NCI-H187 (cell line): ENCODE results near the gene KRTAP2-1.
"Not testable (repeated sequence)": the region's sequence is repeated elsewhere in the genome, so short reads cannot be mapped to it uniquely, and the experiment has no call there.

ENCODE experiments used
- DNase-seq, 2 experiments: peaks; one replicate each; lab custom pipeline; 2025; lab: John Stamatoyannopoulos, UW

KRTAP2-1 gene

DNA sequence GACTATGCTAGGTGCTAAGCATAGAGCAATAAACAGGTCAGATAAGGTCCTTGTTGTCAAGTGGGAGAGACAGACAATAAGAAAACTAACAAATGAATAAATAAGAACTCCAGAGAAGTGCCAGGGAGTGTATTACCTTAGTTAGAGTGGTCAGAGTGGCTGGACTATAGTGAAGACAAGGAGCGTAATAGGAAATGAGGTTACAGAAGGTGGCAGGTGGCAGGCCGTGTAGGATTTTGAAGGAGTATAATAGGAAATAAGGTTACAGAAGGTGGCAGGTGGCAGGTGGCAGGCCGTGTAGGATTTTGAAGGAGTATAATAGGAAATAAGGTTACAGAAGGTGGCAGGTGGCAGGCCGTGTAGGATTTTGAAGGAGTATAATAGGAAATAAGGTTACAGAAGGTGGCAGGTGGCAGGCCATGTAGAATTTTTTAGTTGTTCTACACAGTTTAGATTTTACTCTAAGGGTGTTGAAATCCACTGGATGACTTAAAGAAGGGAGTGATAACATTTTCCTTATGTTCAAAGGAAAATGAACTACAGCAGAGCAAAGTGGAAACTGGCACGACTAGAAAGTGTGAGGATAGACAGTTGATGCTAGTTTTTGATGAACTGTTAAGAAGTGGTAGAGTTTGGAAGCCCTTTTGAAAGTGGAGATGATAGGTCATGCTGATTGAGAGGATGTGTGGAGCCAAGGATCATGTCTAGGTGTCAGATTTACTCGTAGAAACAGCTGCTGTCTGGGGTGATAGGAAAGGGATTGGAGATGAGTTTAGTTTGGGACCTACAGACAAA is 34.6 kb downstream of the KRTAP2-1 start:
- no peak for DNase-seq

DNA sequence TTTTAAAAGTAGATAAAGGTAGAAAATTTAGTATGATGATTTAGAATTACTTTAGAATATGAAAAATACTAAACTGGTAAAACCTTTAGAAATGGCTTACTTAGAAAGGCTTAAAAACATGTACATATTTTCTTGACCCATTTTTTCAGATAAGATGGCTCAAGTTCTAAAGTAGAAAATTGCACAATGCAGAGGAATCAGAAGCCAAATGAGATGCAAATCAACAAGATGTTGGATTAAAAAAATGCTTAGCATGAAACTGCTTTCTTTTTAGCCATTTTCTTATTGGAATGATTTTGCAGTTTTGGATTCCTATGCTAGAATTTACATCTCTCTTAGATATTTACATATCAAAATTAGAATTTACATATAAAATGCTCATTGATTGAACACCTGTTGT is 36.7 kb downstream of the KRTAP2-1 start:
- no peak for DNase-seq

DNA sequence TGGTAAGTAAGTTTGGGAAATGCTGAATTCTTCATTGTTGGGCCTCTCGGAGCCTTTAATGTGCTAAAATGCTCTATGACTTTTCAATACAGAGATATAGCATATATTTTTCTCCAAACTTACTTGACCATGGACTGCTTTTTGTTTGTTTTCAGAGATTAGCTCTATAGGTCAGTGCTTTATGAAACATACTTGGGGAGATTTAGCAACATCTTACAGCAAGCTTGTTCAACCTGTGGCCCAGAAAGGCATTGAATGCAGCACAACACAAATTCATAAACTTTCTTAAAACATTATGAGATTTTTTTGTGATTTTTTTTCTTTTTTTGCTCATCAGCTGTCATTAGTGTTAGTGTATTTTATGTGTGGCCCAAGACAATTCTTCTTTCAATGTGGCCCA is 37.2 kb downstream of the KRTAP2-1 start:
- no peak for DNase-seq

DNA sequence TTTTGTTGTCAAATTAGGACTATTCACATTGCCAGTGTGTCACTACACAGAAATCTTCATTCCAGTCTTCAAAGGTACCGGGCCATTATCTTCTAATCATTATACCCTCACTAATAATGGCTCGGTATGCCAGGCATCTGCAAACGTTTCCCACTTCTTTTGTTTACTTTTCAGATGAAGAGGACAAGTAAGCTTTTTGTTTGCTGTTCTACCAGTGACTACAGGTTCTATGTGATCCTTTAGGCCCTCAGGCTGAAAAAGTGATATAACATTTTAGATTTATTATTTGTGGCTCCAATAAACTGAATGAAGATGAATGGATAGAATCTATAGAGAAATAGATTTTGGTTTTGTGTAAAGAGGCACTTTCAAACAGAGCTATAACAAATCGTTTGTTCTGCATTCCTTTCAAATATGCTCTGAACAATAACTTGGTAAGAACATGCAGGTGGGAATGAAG is 37.8 kb downstream of the KRTAP2-1 start:
- no peak for DNase-seq

DNA sequence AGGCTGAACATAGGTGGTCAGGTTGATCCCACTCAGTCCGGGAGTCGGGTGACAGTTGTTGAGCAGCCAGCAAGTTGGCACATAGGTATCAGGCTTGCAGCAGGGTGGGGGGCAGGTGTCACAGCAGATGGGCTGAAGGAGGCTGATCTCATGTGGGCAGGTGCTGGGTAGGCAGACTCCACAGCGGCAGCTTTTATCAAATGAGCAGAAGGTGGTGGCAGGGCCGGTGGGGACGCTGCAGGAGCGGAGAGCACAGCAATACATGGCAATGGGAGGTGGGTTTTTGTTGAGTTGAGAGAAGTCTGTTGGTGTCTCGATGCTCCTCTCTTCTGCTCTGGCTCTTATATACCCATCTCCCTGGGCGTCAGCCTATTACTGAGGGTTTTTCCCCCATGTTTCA is 38.3 kb downstream of the KRTAP2-1 start, which contains the start of gene KRTAP3-1:
Gene KRTAP3-1 (minus strand): TSS at position 318 of the 400 bp plus-strand sequence. CDS start 54 bp downstream, at position 264.
- DNase-seq = no peak

DNA sequence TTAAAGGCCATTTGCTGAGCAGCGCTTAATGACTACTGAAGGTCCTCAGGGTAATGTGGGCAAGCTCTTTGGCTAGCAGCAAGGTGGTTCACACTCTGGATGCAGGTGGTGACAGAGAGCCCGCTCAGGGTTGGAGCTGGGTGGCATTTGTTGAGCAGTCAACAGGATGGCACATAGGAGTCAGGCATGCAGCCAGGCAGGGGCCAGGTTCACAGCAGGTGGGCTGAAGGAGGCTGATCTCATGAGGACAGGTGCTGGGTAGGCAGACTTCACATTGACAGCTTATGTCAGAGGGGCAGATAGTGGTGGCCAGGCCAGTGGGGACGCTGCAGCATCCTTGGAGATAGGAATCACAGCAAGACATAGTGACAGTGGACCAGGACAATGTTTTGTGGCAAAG is 42.7 kb downstream of the KRTAP2-1 start:
- no peak for DNase-seq

DNA sequence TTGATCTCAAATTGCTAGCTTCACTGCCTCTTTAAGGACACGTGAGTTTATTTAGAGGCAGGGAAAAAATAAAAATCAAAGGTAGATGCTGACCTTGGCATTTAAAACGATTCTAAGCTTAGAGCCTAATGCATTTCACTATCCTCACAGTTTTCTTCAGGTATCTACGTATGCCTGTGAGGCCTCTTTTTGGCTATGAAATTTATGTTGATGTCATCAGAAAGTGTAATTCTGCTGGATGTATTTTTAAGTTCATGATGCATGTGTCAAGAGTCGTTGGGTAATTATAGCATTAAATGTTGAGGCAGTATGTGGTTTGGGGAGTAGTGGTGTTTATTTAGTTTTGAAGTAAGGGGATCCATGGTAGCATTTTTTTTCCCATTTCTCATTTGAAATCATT is 43.2 kb downstream of the KRTAP2-1 start:
- DNase-seq = no peak

DNA sequence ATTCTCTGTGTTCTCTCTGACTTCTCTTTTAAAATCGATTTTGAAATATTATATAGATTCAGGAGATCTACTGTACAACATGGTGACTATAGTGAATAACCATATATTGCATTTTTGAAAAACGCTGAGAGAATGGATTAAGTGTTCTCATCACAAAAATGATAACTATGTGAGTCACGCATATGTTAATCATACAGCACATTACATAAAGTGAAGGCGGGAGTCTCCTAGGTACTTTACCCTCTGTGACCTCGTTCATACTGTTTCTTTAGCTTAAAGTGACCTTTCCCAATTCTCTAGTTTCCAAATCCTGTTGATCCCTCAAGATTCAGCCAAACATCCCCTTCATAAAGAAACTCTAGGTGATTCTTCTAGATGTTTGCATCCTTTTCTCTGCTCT is 44.3 kb downstream of the KRTAP2-1 start:
- no peak for DNase-seq

DNA sequence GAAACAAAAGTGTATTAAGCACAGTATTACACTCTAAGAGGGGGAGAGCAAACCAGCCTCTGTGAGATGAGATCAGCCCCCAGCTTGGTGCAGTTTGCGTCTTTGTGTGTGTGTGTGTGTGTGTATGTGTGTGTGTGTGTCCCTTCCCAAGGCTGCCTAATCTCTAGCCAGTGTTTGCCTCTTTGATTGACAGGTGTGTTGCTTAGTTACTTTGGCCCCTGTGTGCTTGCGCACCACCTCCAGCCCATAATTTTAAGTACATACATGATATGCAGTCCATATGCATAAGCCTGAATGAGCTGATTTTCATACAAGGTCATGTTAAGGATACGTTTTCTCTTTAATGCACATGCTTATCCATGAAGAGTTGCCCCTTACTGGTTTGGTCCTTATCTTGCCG is 45.3 kb downstream of the KRTAP2-1 start:
- DNase-seq = no peak

DNA sequence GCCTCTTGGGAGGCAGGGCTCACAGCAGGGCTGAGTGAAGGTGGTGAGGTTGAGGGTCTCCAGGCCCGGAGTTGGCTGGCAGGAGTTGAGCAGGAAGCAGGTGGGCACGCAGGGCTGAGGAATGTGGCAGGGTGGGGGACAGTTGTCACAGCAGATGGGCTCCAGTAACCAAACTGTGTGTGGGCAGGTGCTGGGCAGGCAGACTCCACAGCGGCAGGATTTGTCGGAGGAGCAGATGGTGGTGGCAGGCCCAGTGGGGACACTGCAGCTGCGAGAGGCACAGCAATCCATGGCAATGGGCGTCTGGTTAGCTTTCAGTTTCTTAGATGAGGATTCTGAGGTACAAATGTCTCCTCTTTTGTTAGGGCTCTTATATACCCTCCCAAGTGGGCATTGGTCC is 47.6 kb downstream of the KRTAP2-1 start, which contains the start of gene KRTAP3-2:
Gene KRTAP3-2 (minus strand): TSS at position 344 of the 400 bp plus-strand sequence. CDS start 53 bp downstream, at position 291.
- not testable (repeated sequence) for DNase-seq

DNA sequence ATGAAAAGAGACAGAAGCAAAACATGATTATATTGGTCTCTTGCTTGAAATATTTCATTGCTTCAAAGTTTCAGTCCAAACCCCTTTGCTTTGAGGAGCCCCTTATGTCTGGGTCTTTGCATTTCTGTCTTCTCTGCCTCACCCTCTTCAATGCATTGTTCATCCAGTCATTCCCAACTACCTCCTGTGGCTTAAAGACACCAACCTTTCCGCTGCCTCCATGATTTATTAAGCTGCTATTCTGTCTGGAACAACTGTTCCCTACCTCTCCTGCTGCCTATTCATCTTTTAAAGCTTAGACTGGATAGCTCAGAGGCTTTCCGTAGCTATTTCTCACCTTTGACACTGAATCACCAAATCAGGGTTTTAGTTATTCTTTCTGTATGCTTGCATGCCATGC is 49.8 kb downstream of the KRTAP2-1 start:
- no peak for DNase-seq

DNA sequence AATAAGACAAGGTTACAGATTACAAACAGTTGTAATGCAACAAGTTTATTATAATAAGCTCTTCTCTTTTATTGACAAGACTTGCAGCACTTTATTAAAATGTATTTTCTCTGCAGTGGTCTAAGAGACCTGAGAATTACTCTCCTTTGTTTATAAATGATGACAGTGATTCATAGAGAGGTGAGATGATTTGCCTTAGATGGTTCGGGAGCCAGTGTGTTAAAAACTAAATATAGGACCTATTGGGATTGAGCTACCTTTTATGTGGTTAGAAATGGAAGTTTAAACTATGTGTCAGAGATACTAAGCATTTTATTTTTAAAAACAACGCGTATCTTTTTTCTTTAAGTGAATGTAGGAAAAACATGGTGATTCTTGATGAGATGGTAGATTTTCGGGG is 50.3 kb downstream of the KRTAP2-1 start:
- no peak for DNase-seq
